SJSA1 (cell line): ENCODE data around the gene GATA6. TPM values are rescaled to one million over a fixed set of nuclear protein-coding genes. Genes with fewer than 3 reads are reported as not detected.
"Not testable (repeated sequence)": the region's sequence is repeated elsewhere in the genome, so short reads cannot be mapped to it uniquely, and the experiment has no call there.

Experiments
- DNase-seq, 2 experiments: peaks; one replicate each; pipeline ENCODE4 v3.0.0-alpha.2; 2015 to 2020; ENCODE audit warnings: low spot score in 2 of 2, low read depth in 1 of 2
- H3K27ac ChIP-seq: fragments of 250-450 bp; sonication (Bioruptor Pico); 2 replicates; pipeline ENCODE4 v1.5.1; 2020; ENCODE audit warnings: mild to moderate bottlenecking, moderate library complexity
- H3K27me3 ChIP-seq: fragments of 250-450 bp; sonication (Bioruptor Pico); replicated peaks from 2 replicates; pipeline ENCODE4 v1.5.1; 2020; ENCODE audit warnings: mild to moderate bottlenecking, moderate library complexity
- H3K36me3 ChIP-seq: fragments of 250-450 bp; sonication (Bioruptor Pico); 2 replicates; pipeline ENCODE4 v1.5.1; 2020; ENCODE audit warnings: mild to moderate bottlenecking
- H3K4me1 ChIP-seq: fragments of 250-450 bp; sonication (Bioruptor Pico); replicated peaks from 2 replicates; pipeline ENCODE4 v1.6.1; 2021; ENCODE audit warnings: mild to moderate bottlenecking
- H3K4me3 ChIP-seq: fragments of 250-450 bp; sonication (Bioruptor Pico); 2 replicates; pipeline ENCODE4 v1.5.1; 2020; ENCODE audit warnings: mild to moderate bottlenecking
- H3K9me3 ChIP-seq: fragments of 250-450 bp; sonication (Bioruptor Pico); replicated peaks from 2 replicates; pipeline ENCODE4 v1.5.1; 2020; ENCODE audit warnings: mild to moderate bottlenecking
- total RNA-seq: library from RNA; depleted of rRNA; stranded (reverse); fragments of >200 nt; shearing (Covaris generic); gene quantifications from 2 replicates; pipeline ENCODE4 v1.2.3, GENCODE V29; 2014

Gene GATA6
- total RNA-seq, 1 experiment from 2014 or later: 8.8 TPM

GRCh38 chr18:22195052-22195451 is 25.7 kb downstream of the GATA6 start:
- Histone ChIP-seq H3K9me3 (no peaks in the 10 kb centered on the region), H3K4me1 (peaks cover 9% of the 10 kb centered on the region; the same call in 1 of the 2 replicates), H3K4me3 (no peak overlapping the region), H3K36me3 (0 out of 2 replicates have a peak, but pooled peaks cover 4% of the 10 kb centered on the region), H3K27ac (no peak overlapping the region), H3K27me3 (no peaks in the 10 kb centered on the region)
- no peak for DNase-seq

- not testable (repeated sequence) for H3K4me3 ChIP-seq, H3K27ac ChIP-seq, H3K4me1 ChIP-seq, DNase-seq, H3K27me3 ChIP-seq, H3K9me3 ChIP-seq, H3K36me3 ChIP-seq
Observed at GRCh38 chr18:22196943-22197342, 27.6 kb downstream of the GATA6 start.

- DNase-seq: no peak
- Histone ChIP-seq H3K27me3 (no peaks in the 10 kb centered on the region), H3K36me3 (peaks cover 3% of the 10 kb centered on the region; the same call in 1 of the 2 replicates)
Observed at GRCh38 chr18:22197668-22198067, 28.3 kb downstream of the GATA6 start.

GRCh38 chr18:22198163-22198562 is 28.8 kb downstream of the GATA6 start:
- DNase-seq: no peak
- Histone ChIP-seq H3K9me3 (no peaks in the 10 kb centered on the region), H3K4me1 (no peaks in the 10 kb centered on the region), H3K36me3 (peaks cover 8% of the 10 kb centered on the region; the same call in 1 of the 2 replicates), H3K27ac (no peak overlapping the region), H3K4me3 (no peak overlapping the region), H3K27me3 (no peaks in the 10 kb centered on the region)

More at GRCh38 chr18:22197668-22198067, 28.3 kb downstream of the GATA6 start:
- no peaks in the 10 kb centered on the region for H3K4me1 ChIP-seq
- H3K4me3 ChIP-seq: no peak overlapping the region
- no peaks in the 10 kb centered on the region for H3K9me3 ChIP-seq
- no peak overlapping the region for H3K27ac ChIP-seq

GRCh38 chr18:22199005-22199404 is 29.6 kb downstream of the GATA6 start:
- no peaks in the 10 kb centered on the region for H3K27me3 ChIP-seq
- H3K4me1 ChIP-seq: no peaks in the 10 kb centered on the region
- no peak for DNase-seq
- peaks cover 11% of the 10 kb centered on the region; the same call in 1 of the 2 replicates for H3K36me3 ChIP-seq
- no peak overlapping the region for H3K27ac ChIP-seq
- no peaks in the 10 kb centered on the region for H3K9me3 ChIP-seq
- H3K4me3 ChIP-seq: no peak overlapping the region

- Histone ChIP-seq H3K4me3 (no peak overlapping the region), H3K9me3 (no peaks in the 10 kb centered on the region), H3K36me3 (peaks cover 11% of the 10 kb centered on the region; the same call in 1 of the 2 replicates), H3K27me3 (no peaks in the 10 kb centered on the region), H3K4me1 (no peaks in the 10 kb centered on the region), H3K27ac (no peak overlapping the region)
- DNase-seq: no peak
Observed at GRCh38 chr18:22200611-22201225, 31.3 kb downstream of the GATA6 start.

- no peaks in the 10 kb centered on the region; the same call in 1 of the 2 replicates for H3K27me3 ChIP-seq
- H3K36me3 ChIP-seq: peaks cover 11% of the 10 kb centered on the region; the same call in 1 of the 2 replicates
- DNase-seq: no peak
Observed at GRCh38 chr18:22203035-22203434, 33.6 kb downstream of the GATA6 start.

GRCh38 chr18:22203536-22204213 is 34.3 kb downstream of the GATA6 start:
- H3K9me3 ChIP-seq: no peaks in the 10 kb centered on the region
- no peak overlapping the region for H3K4me3 ChIP-seq
- no peak for DNase-seq
- H3K27ac ChIP-seq: no peak overlapping the region
- H3K27me3 ChIP-seq: no peaks in the 10 kb centered on the region; the same call in 1 of the 2 replicates
- no peaks in the 10 kb centered on the region for H3K4me1 ChIP-seq
- H3K36me3 ChIP-seq: peaks cover 11% of the 10 kb centered on the region; the same call in 1 of the 2 replicates

More at GRCh38 chr18:22203035-22203434, 33.6 kb downstream of the GATA6 start:
- Histone ChIP-seq H3K4me1 (no peaks in the 10 kb centered on the region), H3K4me3 (no peak overlapping the region), H3K27ac (no peak overlapping the region), H3K9me3 (no peaks in the 10 kb centered on the region)

- peaks cover 11% of the 10 kb centered on the region; the same call in 1 of the 2 replicates for H3K36me3 ChIP-seq
- H3K9me3 ChIP-seq: no peaks in the 10 kb centered on the region
- no peaks in the 10 kb centered on the region; the same call in 1 of the 2 replicates for H3K27me3 ChIP-seq
- no peak for DNase-seq
- no peak overlapping the region for H3K27ac ChIP-seq
- H3K4me1 ChIP-seq: no peaks in the 10 kb centered on the region
- no peak overlapping the region for H3K4me3 ChIP-seq
Observed at GRCh38 chr18:22204214-22204536, 34.8 kb downstream of the GATA6 start.

- H3K27me3 ChIP-seq: no peaks in the 10 kb centered on the region; the same call in 1 of the 2 replicates
- peaks cover 11% of the 10 kb centered on the region; the same call in 1 of the 2 replicates for H3K36me3 ChIP-seq
- H3K9me3 ChIP-seq: no peaks in the 10 kb centered on the region
- no peak overlapping the region for H3K4me3 ChIP-seq
- H3K27ac ChIP-seq: no peak overlapping the region
- no peaks in the 10 kb centered on the region for H3K4me1 ChIP-seq
- DNase-seq: no peak
Observed at GRCh38 chr18:22204996-22205395, 35.6 kb downstream of the GATA6 start.

GRCh38 chr18:22207021-22207758 is 37.8 kb downstream of the GATA6 start:
- Histone ChIP-seq H3K27ac (no peak overlapping the region), H3K27me3 (no peaks in the 10 kb centered on the region; the same call in 1 of the 2 replicates), H3K4me3 (no peak overlapping the region), H3K9me3 (no peaks in the 10 kb centered on the region), H3K4me1 (no peaks in the 10 kb centered on the region), H3K36me3 (peaks cover 7% of the 10 kb centered on the region; the same call in 1 of the 2 replicates)
- no peak for DNase-seq

GRCh38 chr18:22210311-22210754 is 40.9 kb downstream of the GATA6 start:
- Histone ChIP-seq H3K4me1 (no peaks in the 10 kb centered on the region), H3K27ac (no peak overlapping the region), H3K4me3 (no peak overlapping the region), H3K9me3 (no peaks in the 10 kb centered on the region), H3K36me3 (no peaks in the 10 kb centered on the region), H3K27me3 (no peaks in the 10 kb centered on the region; the same call in 1 of the 2 replicates)
- no peak for DNase-seq

GRCh38 chr18:22211657-22212056 is 42.3 kb downstream of the GATA6 start:
- no peak overlapping the region for H3K4me3 ChIP-seq
- H3K4me1 ChIP-seq: no peaks in the 10 kb centered on the region
- no peaks in the 10 kb centered on the region for H3K9me3 ChIP-seq
- H3K36me3 ChIP-seq: no peaks in the 10 kb centered on the region
- no peak overlapping the region for H3K27ac ChIP-seq
- DNase-seq: no peak
- no peaks in the 10 kb centered on the region; the same call in 1 of the 2 replicates for H3K27me3 ChIP-seq
